Measurements from ENCODE around the gene CMTM4.
"Not testable (repeated sequence)": the region's sequence is repeated elsewhere in the genome, so short reads cannot be mapped to it uniquely, and the experiment has no call there.

DNA sequence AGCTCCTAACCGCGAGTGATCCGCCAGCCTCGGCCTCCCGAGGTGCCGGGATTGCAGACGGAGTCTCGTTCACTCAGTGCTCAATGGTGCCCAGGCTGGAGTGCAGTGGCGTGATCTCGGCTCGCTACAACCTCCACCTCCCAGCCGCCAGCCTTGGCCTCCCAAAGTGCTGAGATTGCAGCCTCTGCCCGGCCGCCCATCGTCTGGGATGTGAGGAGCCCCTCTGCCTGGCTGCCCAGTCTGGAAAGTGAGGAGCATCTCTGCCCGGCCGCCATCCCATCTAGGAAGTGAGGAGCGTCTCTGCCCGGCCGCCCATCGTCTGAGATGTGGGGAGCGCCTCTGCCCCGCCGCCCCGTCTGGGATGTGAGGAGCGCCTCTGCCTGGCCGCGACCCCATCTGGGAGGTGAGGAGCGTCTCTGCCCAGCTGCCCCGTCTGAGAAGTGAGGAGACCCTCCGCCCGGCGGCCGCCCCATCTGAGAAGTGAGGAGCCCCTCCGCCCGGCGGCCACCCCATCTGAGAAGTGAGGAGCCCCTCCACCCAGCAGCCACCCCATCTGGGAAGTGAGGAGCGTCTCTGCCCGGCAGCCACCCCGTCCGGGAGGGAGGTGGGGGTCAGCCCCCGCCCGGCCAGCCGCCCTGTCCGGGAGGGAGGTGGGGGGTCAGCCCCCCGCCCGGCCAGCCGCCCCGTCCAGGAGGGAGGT lies 65.8 kb downstream of the CMTM4 start:
- not testable (repeated sequence) for TF ChIP-seq EZH2phosphoT487 (IDR thresholded peaks at IDR 0.05; ENCODE audit: insufficient read depth, low read depth); EZH2 (IDR thresholded peaks at IDR 0.05; ENCODE audit: insufficient read depth, poor library complexity, severe bottlenecking)
